Spleen (tissue), 7 donors: ENCODE measurements around the gene ETV1.

ENCODE experiments used
- POLR2A ChIP-seq, 3 donors: fragments of 450-650 bp; IDR thresholded peaks; one replicate each; pipeline ENCODE4 v1.5.1; 2017; ENCODE audit warnings: antibody characterized with exemption in 3 of 3, mild to moderate bottlenecking in 1 of 3
- POLR2AphosphoS5 ChIP-seq, 3 donors: sonication (generic); formaldehyde crosslinking; IDR thresholded peaks; one replicate each; pipeline ENCODE4 v1.5.1; 2017; ENCODE audit warnings: antibody characterized with exemption in 3 of 3
- TF ChIP-seq, protein P1 (sequence below), 11 experiments: fragments of 200-600 bp in 7 of 11; fragments of 450-650 bp in 4 of 11; sonication (generic) in 4 of 11; IDR thresholded peaks in 8 of 11; conservative IDR thresholded peaks in 3 of 11; 1 replicate in 7 of 11; 2 replicates in 4 of 11; pipeline versions ENCODE4 v1.4.0 to v1.8.0; 2016 to 2021; ENCODE audit warnings: antibody characterized with exemption in 11 of 11, inconsistent platforms in 4 of 11, mild to moderate bottlenecking in 1 of 11
- donor health status: DM: no; HTN: no; CAD: no; lungs with moderate emphysema.
- donor health status: DM: no; HTN: no; CAD: no.
- donor health status: DM: no; HTN: no; CAD: no.

DNA sequence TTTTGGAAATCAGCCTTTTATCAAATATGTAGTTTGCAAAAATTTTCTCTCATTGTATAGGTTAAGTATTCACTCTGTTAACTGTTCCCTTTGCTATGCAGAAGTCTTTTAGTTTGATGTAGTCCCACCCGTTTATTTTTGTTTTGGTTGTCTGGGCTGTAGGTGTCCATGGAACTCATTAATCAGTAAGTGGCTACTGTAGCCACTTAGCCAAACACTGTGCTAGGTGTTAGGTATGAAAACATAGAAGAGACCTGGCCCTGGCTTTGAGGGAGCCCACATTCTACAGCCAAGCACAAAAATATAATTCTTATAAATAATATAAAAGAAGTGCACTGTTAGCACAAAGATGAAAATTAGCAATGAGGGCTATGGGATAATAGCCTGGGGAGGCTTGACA is 133.5 kb downstream of the ETV1 start:
- TF ChIP-seq, protein P1, sequence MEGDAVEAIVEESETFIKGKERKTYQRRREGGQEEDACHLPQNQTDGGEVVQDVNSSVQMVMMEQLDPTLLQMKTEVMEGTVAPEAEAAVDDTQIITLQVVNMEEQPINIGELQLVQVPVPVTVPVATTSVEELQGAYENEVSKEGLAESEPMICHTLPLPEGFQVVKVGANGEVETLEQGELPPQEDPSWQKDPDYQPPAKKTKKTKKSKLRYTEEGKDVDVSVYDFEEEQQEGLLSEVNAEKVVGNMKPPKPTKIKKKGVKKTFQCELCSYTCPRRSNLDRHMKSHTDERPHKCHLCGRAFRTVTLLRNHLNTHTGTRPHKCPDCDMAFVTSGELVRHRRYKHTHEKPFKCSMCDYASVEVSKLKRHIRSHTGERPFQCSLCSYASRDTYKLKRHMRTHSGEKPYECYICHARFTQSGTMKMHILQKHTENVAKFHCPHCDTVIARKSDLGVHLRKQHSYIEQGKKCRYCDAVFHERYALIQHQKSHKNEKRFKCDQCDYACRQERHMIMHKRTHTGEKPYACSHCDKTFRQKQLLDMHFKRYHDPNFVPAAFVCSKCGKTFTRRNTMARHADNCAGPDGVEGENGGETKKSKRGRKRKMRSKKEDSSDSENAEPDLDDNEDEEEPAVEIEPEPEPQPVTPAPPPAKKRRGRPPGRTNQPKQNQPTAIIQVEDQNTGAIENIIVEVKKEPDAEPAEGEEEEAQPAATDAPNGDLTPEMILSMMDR (IDR thresholded peaks at IDR 0.05 in 8 of 11, conservative IDR thresholded peaks at IDR 0.05 in 3 of 11) = no peak
- TF ChIP-seq POLR2A (IDR thresholded peaks at IDR 0.05) = no peak
- no peak for TF ChIP-seq POLR2AphosphoS5 (IDR thresholded peaks at IDR 0.05)
